WTC11 (cell line): Measurements from ENCODE around the gene DNAJC7. TPM values are rescaled to one million over a fixed set of nuclear protein-coding genes. Genes with fewer than 3 reads are reported as not detected.

Experiments
- ATAC-seq: fragments of 200-7000 bp; cut with Tn5 transposase; 2 replicates; pipeline ENCODE4 v1.10.0; 2021; ENCODE audit warnings: mild to moderate bottlenecking, moderate library complexity
- CTCF ChIA-PET: fragments of 300-600 bp; sonication (Branson Sonifier 250); formaldehyde crosslinking; loops from one replicate; lab custom pipeline; 2021; ENCODE audit warnings: antibody characterized with exemption; lab: Charles Lee
- POLR2A ChIA-PET: fragments of 350-600 bp; sonication (Branson Sonifier 250); formaldehyde crosslinking; loops from one replicate; lab custom pipeline; 2021; ENCODE audit warnings: antibody characterized with exemption; lab: Charles Lee
- DNase-seq: peaks from one replicate; pipeline ENCODE4 v3.0.0; 2021; ENCODE audit warnings: low spot score
- H3K27ac Mint-ChIP-seq: 2 replicates; pipeline ENCODE4 v1.8.0; 2021; ENCODE audit warnings: mixed read lengths
- H3K27me3 Mint-ChIP-seq: 2 replicates; pipeline ENCODE4 v1.8.0; 2021; ENCODE audit warnings: low read depth, mild to moderate bottlenecking, moderate library complexity, mixed read lengths
- H3K36me3 Mint-ChIP-seq: 2 replicates; pipeline ENCODE4 v1.8.0; 2021; ENCODE audit warnings: mixed read lengths
- H3K4me1 Mint-ChIP-seq: 2 replicates; pipeline ENCODE4 v1.8.0; 2022; ENCODE audit warnings: mixed read lengths
- H3K4me3 Mint-ChIP-seq: 2 replicates; pipeline ENCODE4 v1.8.0; 2021; ENCODE audit warnings: mild to moderate bottlenecking, moderate library complexity, mixed read lengths
- H3K9me3 Mint-ChIP-seq: 2 replicates; pipeline ENCODE4 v1.8.0; 2021; ENCODE audit warnings: mixed read lengths
- AR ChIP-seq: fragments of 250-450 bp; sonication (Bioruptor Pico); IDR thresholded peaks from 2 replicates; pipeline ENCODE4 v1.9.0; 2021; ENCODE audit warnings: mild to moderate bottlenecking
- ATF3 ChIP-seq: sonication (generic); formaldehyde crosslinking; conservative IDR thresholded peaks from 2 replicates; pipeline ENCODE4 v1.8.1; 2022; ENCODE audit warnings: mild to moderate bottlenecking, missing genetic modification reagents
- ATF6 ChIP-seq: sonication (generic); formaldehyde crosslinking; IDR thresholded peaks from 2 replicates; pipeline ENCODE4 v1.8.1; 2023; ENCODE audit warnings: mild to moderate bottlenecking, missing genetic modification reagents
- E2F5 ChIP-seq: sonication (generic); formaldehyde crosslinking; IDR thresholded peaks from 2 replicates; pipeline ENCODE4 v1.8.1; 2022; ENCODE audit warnings: mild to moderate bottlenecking, moderate library complexity, missing genetic modification reagents
- ELF4 ChIP-seq: sonication (generic); formaldehyde crosslinking; IDR thresholded peaks from 2 replicates; pipeline ENCODE4 v1.8.1; 2022; ENCODE audit warnings: low read depth, mild to moderate bottlenecking, moderate library complexity, missing genetic modification reagents
- ERG ChIP-seq: fragments of 250-450 bp; sonication (Bioruptor Pico); IDR thresholded peaks from 2 replicates; pipeline ENCODE4 v1.8.0; 2021; ENCODE audit warnings: mild to moderate bottlenecking
- ETV6 ChIP-seq: sonication (generic); formaldehyde crosslinking; IDR thresholded peaks from 2 replicates; pipeline ENCODE4 v1.8.1; 2022; ENCODE audit warnings: mild to moderate bottlenecking, missing genetic modification reagents
- FOXJ3 ChIP-seq: sonication (generic); formaldehyde crosslinking; IDR thresholded peaks from 2 replicates; pipeline ENCODE4 v1.9.0; 2021; ENCODE audit warnings: missing genetic modification reagents, mild to moderate bottlenecking, borderline replicate concordance
- GTF2I ChIP-seq: fragments of 250-450 bp; sonication (Bioruptor Pico); conservative IDR thresholded peaks from 2 replicates; pipeline ENCODE4 v1.4.0; 2021; ENCODE audit warnings: mild to moderate bottlenecking
- JUN ChIP-seq: sonication (generic); formaldehyde crosslinking; IDR thresholded peaks from 2 replicates; pipeline ENCODE4 v1.8.0; 2023; ENCODE audit warnings: mild to moderate bottlenecking, missing genetic modification reagents
- NR2C2 ChIP-seq: sonication (generic); formaldehyde crosslinking; IDR thresholded peaks from 2 replicates; pipeline ENCODE4 v1.8.0; 2022; ENCODE audit warnings: mild to moderate bottlenecking, missing genetic modification reagents
- OVOL2 ChIP-seq: fragments of 250-450 bp; sonication (Bioruptor Pico); IDR thresholded peaks from 2 replicates; pipeline ENCODE4 v1.9.0; 2021; ENCODE audit warnings: mild to moderate bottlenecking, borderline replicate concordance
- SMAD4 ChIP-seq: sonication (generic); formaldehyde crosslinking; IDR thresholded peaks from 2 replicates; pipeline ENCODE4 v1.8.0; 2022; ENCODE audit warnings: mild to moderate bottlenecking, missing genetic modification reagents
- SOX15 ChIP-seq: fragments of 250-450 bp; sonication (Bioruptor Pico); IDR thresholded peaks from 2 replicates; pipeline ENCODE4 v1.9.0; 2021; ENCODE audit warnings: mild to moderate bottlenecking
- TP53 ChIP-seq: sonication (generic); formaldehyde crosslinking; IDR thresholded peaks from 2 replicates; pipeline ENCODE4 v1.8.1; 2023; ENCODE audit warnings: mild to moderate bottlenecking, missing genetic modification reagents
- ZMAT4 ChIP-seq: fragments of 250-450 bp; sonication (Bioruptor Pico); IDR thresholded peaks from 2 replicates; pipeline ENCODE4 v1.9.0; 2021; ENCODE audit warnings: mild to moderate bottlenecking
- ZNF138 ChIP-seq: sonication (generic); formaldehyde crosslinking; conservative IDR thresholded peaks from 2 replicates; pipeline ENCODE4 v1.8.1; 2022; ENCODE audit warnings: mild to moderate bottlenecking, moderate library complexity, missing genetic modification reagents
- total RNA-seq: library from RNA; stranded (reverse); gene quantifications from 3 replicates; pipeline ENCODE4 v1.2.3, GENCODE V29; 2021

Gene DNAJC7
- total RNA-seq, 1 experiment from 2014 or later, result 140 TPM

- ChIA-PET CTCF (interaction anchor here (0.5 to 1.6 kb wide), 3 partner anchors 14 to 186 kb away, joined by 3 to 4 read pairs (median 3); partner anchors contain the start of genes JUP and ODAD4), POLR2A (no interaction called here)
- H3K36me3 Mint-ChIP-seq, result peaks cover 39% of the 10 kb centered on the region
- peaks cover 5% of the 10 kb centered on the region for H3K4me1 Mint-ChIP-seq
- H3K4me3 Mint-ChIP-seq, result no peak overlapping the region
- DNase-seq, result no peak
- TF ChIP-seq SMAD4, result no peak
- TF ChIP-seq FOXJ3 (CRISPR knock-in tag), result no peak
- no peak for TF ChIP-seq SOX15 (CRISPR knock-in tag)
- no peaks in the 10 kb centered on the region for H3K27me3 Mint-ChIP-seq
- ATAC-seq, result no peak
- H3K27ac Mint-ChIP-seq, result no peak overlapping the region
- no peaks in the 10 kb centered on the region for H3K9me3 Mint-ChIP-seq
These were observed 44.5 kb downstream of the DNAJC7 start for GRCh38 chr17:41972571-41973407.

GRCh38 chr17:41971721-41972523 lies 45.3 kb downstream of the DNAJC7 start:
- POLR2A ChIA-PET, result interaction anchor here (0.7 kb wide), 1 partner anchor 141 kb away, joined by 5 read pairs; no protein-coding TSS in a partner anchor
- no peak for TF ChIP-seq ZMAT4 (CRISPR knock-in tag)
- no peak for TF ChIP-seq E2F5 (CRISPR knock-in tag)
- TF ChIP-seq GTF2I (CRISPR knock-in tag), result no peak

GRCh38 chr17:41970901-41971331 lies 46.3 kb downstream of the DNAJC7 start:
- Mint-ChIP-seq H3K27ac (peak overlapping the region; percentile 45), H3K36me3 (peaks cover 21% of the 10 kb centered on the region), H3K9me3 (no peaks in the 10 kb centered on the region), H3K4me3 (no peak overlapping the region), H3K27me3 (no peaks in the 10 kb centered on the region), H3K4me1 (peaks cover 8% of the 10 kb centered on the region)
- TF ChIP-seq AR (CRISPR knock-in tag) (0 out of 2 replicates have a peak, but pooled peaks have one; percentile 7), OVOL2 (no peak)
- POLR2A ChIA-PET, result interaction anchor here (0.7 kb wide), 2 partner anchors 52 to 142 kb away, joined by 3 to 5 read pairs; partner anchors contain the start of gene ACLY
- no peak for ATAC-seq
- no peak for DNase-seq
- CTCF ChIA-PET, result no interaction called here

More at GRCh38 chr17:41971721-41972523, 45.3 kb downstream of the DNAJC7 start:
- CTCF ChIA-PET, result interaction anchor here (0.5 to 1.6 kb wide), 2 partner anchors 41 to 185 kb away, joined by 3 to 4 read pairs; partner anchors contain the start of genes JUP and ODAD4
- no peaks in the 10 kb centered on the region for H3K27me3 Mint-ChIP-seq
- H3K36me3 Mint-ChIP-seq, result peaks cover 30% of the 10 kb centered on the region
- DNase-seq, result no peak
- peaks cover 8% of the 10 kb centered on the region for H3K4me1 Mint-ChIP-seq
- no peak for ATAC-seq
- H3K27ac Mint-ChIP-seq, result no peak overlapping the region
- no peak overlapping the region for H3K4me3 Mint-ChIP-seq
- no peaks in the 10 kb centered on the region for H3K9me3 Mint-ChIP-seq

- Mint-ChIP-seq H3K27ac (no peak overlapping the region), H3K4me3 (no peak overlapping the region), H3K9me3 (no peaks in the 10 kb centered on the region), H3K4me1 (peaks cover 18% of the 10 kb centered on the region), H3K36me3 (peaks cover 15% of the 10 kb centered on the region), H3K27me3 (peaks cover 8% of the 10 kb centered on the region)
- ATAC-seq, result no peak
- TF ChIP-seq ZNF138 (CRISPR knock-in tag), result no peak
- TF ChIP-seq TP53 (CRISPR knock-in tag), result no peak
- no peak for TF ChIP-seq ELF4
- TF ChIP-seq ATF3 (CRISPR knock-in tag), result no peak
- no peak for TF ChIP-seq ETV6
- TF ChIP-seq JUN, result no peak
- TF ChIP-seq ATF6 (CRISPR knock-in tag), result no peak
- no peak for TF ChIP-seq NR2C2 (CRISPR knock-in tag)
- TF ChIP-seq ERG, result no peak
- ChIA-PET CTCF (interaction anchor here (1.1 to 1.2 kb wide), 2 partner anchors 9 to 60 kb away, joined by 3 to 4 read pairs; no protein-coding TSS in a partner anchor), POLR2A (interaction anchor here (2.6 kb wide), 1 partner anchor 38 kb away, joined by 7 read pairs; the partner anchor contains the start of gene ODAD4)
- no peak for DNase-seq
These were observed 48.6 kb downstream of the DNAJC7 start for GRCh38 chr17:41968676-41969075.
